ENCODE measurements around the gene CHCT1. TPM values are rescaled to one million over a fixed set of nuclear protein-coding genes. Genes with fewer than 3 reads are reported as not detected.

The CHCT1 gene
- total RNA-seq, 4 donors from 2014 or later = not detected

- no peak for DNase-seq (ENCODE audit: low spot score in 2 of 2)
- Histone ChIP-seq H3K4me1 (peaks cover 0 to 15% (median 4%) of the 10 kb centered on the region in 4 donors), H3K27me3 (no peaks in the 10 kb centered on the region), H3K9me3 (no peaks in the 10 kb centered on the region), H3K36me3 (peaks cover 0 to 11% (median 0%) of the 10 kb centered on the region in 3 donors), H3K4me3 (no peak overlapping the region), H3K27ac (no peak overlapping the region)
- TF ChIP-seq CTCF (IDR thresholded peaks at IDR 0.05) = no peak
- TF ChIP-seq EP300 (IDR thresholded peaks at IDR 0.05) = no peak
These were observed 51.5 kb downstream of the CHCT1 start for GRCh38 chr17:60473788-60474187.

Other genes starting within 250 kb of the CHCT1 start
- 10 to 100 TPM; 49.6 to 64.7 (median 56.5) TPM for gene USP32, start 30.4 kb upstream of the CHCT1 start, total RNA-seq
- gene APPBP2, start 103.8 kb downstream of the CHCT1 start, total RNA-seq = 10 to 100 TPM; 27.0 to 48.3 (median 39.9) TPM
- 10 to 100 TPM; 14.9 to 25.9 (median 15.6) TPM for gene PPM1D, start 177.7 kb downstream of the CHCT1 start, total RNA-seq

Data from tibial nerve (tissue), 4 donors.